IMR-90 (cell line): ENCODE measurements around the gene CCDC142. TPM values are rescaled to one million over a fixed set of nuclear protein-coding genes. Genes with fewer than 3 reads are reported as not detected.

Experiments used
- ATAC-seq: fragments of 200-7000 bp; cut with Tn5 transposase; 2 replicates; pipeline ENCODE4 v1.9.1; 2020; ENCODE audit warnings: low read depth, mild to moderate bottlenecking, moderate library complexity
- BruUV-seq: library from RNA; stranded (reverse); fragments of 400-500 nt; replicated peaks from 2 replicates; lab custom pipeline; 2021; lab: Mats Ljungman, UMichigan
- CTCF ChIA-PET: fragments of 300-600 bp; formaldehyde crosslinking; extraction: SDS; loops from one replicate; lab custom pipeline; 2021; ENCODE audit warnings: antibody characterized with exemption; lab: Yijun Ruan, JAX
- POLR2A ChIA-PET: fragments of 300-600 bp; sonication (Branson Sonifier 250); formaldehyde crosslinking; loops from one replicate; lab custom pipeline; 2022; ENCODE audit warnings: antibody characterized with exemption; ENCODE audit not compliant: unreplicated experiment; lab: Charles Lee
- DNase-seq: peaks from one replicate; pipeline ENCODE4 v3.0.0; 2013
- H2AFZ ChIP-seq: replicated peaks from 2 replicates; pipeline ENCODE3; 2013; ENCODE audit warnings: low read length, mild to moderate bottlenecking; ENCODE audit not compliant: poor library complexity
- H2AK5ac ChIP-seq: 2 replicates; pipeline ENCODE4 v1.6.1; 2013; ENCODE audit warnings: low read depth, low read length, inconsistent platforms
- H2AK9ac ChIP-seq: replicated peaks from 2 replicates; pipeline ENCODE3; 2013; ENCODE audit warnings: mild to moderate bottlenecking, low read depth, low read length, moderate library complexity; ENCODE audit not compliant: poor library complexity
- H2BK120ac ChIP-seq: 2 replicates; pipeline ENCODE4 v1.6.1; 2013; ENCODE audit warnings: low read depth, low read length, inconsistent platforms
- H2BK15ac ChIP-seq: 3 replicates; pipeline ENCODE4 v1.6.1; 2013; ENCODE audit warnings: low read depth, low read length, inconsistent platforms
- H2BK20ac ChIP-seq: 2 replicates; pipeline ENCODE4 v1.6.1; 2013; ENCODE audit warnings: low read depth, mild to moderate bottlenecking, inconsistent platforms, low read length, moderate library complexity
- H2BK5ac ChIP-seq: 2 replicates; pipeline ENCODE4 v1.6.1; 2013; ENCODE audit warnings: mild to moderate bottlenecking, low read depth, low read length, inconsistent platforms; ENCODE audit not compliant: poor library complexity, severe bottlenecking
- H3K14ac ChIP-seq: replicated peaks from 2 replicates; pipeline ENCODE4 v1.6.1; 2013; ENCODE audit warnings: low read depth, low read length, inconsistent platforms
- H3K18ac ChIP-seq: 2 replicates; pipeline ENCODE4 v1.6.1; 2013; ENCODE audit warnings: low read depth, low read length, control low read depth
- H3K23ac ChIP-seq: 2 replicates; pipeline ENCODE4 v1.6.1; 2013; ENCODE audit warnings: low read depth, low read length, inconsistent platforms
- H3K27ac ChIP-seq: 2 replicates; pipeline ENCODE4 v1.5.1; 2013; ENCODE audit warnings: mild to moderate bottlenecking, control low read depth, low read length; ENCODE audit not compliant: insufficient read depth
- H3K27me3 ChIP-seq: 2 replicates; pipeline ENCODE4 v1.6.1; 2013; ENCODE audit warnings: low read length; ENCODE audit not compliant: control insufficient read depth, insufficient read depth
- H3K36me3 ChIP-seq: 2 replicates; pipeline ENCODE4 v1.6.1; 2013; ENCODE audit warnings: low read length, mixed read lengths; ENCODE audit not compliant: control insufficient read depth, insufficient read depth
- H3K4ac ChIP-seq: 2 replicates; pipeline ENCODE4 v1.6.1; 2013; ENCODE audit warnings: low read depth, low read length, inconsistent platforms
- H3K4me1 ChIP-seq: 2 replicates; pipeline ENCODE4 v1.6.1; 2013; ENCODE audit warnings: low read length, mixed read lengths; ENCODE audit not compliant: control insufficient read depth, insufficient read depth
- H3K4me2 ChIP-seq: 2 replicates; pipeline ENCODE4 v1.6.1; 2013; ENCODE audit warnings: low read depth, mild to moderate bottlenecking, control low read depth, low read length, moderate library complexity
- H3K4me3 ChIP-seq: 2 replicates; pipeline ENCODE4 v1.5.1; 2013; ENCODE audit warnings: low read depth, mild to moderate bottlenecking, control low read depth, low read length, moderate library complexity; ENCODE audit not compliant: insufficient read depth
- H3K56ac ChIP-seq: 2 replicates; pipeline ENCODE4 v1.6.1; 2013; ENCODE audit warnings: low read length, inconsistent platforms; ENCODE audit not compliant: insufficient read depth; ENCODE audit errors: extremely low read depth
- H3K79me1 ChIP-seq, 2 experiments: 2 replicates each; pipeline ENCODE4 v1.6.1; 2013; ENCODE audit warnings: low read length in 2 of 2, inconsistent platforms in 1 of 2, low read depth in 1 of 2
- H3K9ac ChIP-seq: 2 replicates; pipeline ENCODE4 v1.6.1; 2013; ENCODE audit warnings: low read depth, low read length, control low read depth
- H3K9me1 ChIP-seq: 2 replicates; pipeline ENCODE4 v1.6.1; 2013; ENCODE audit warnings: low read length, inconsistent platforms; ENCODE audit not compliant: insufficient read depth
- H3K9me3 ChIP-seq: 2 replicates; pipeline ENCODE4 v1.6.1; 2013; ENCODE audit warnings: low read length; ENCODE audit not compliant: control insufficient read depth, insufficient read depth
- H4K20me1 ChIP-seq: 2 replicates; pipeline ENCODE4 v1.6.1; 2013; ENCODE audit warnings: low read length, inconsistent platforms; ENCODE audit not compliant: insufficient read depth
- H4K5ac ChIP-seq: 2 replicates; pipeline ENCODE4 v1.6.1; 2013; ENCODE audit warnings: mild to moderate bottlenecking, low read depth, low read length, control low read depth
- H4K8ac ChIP-seq, 2 experiments: 2 replicates each; pipeline ENCODE4 v1.6.1; 2013; ENCODE audit warnings: low read depth in 2 of 2, low read length in 2 of 2, control low read depth in 1 of 2, inconsistent platforms in 1 of 2
- H4K91ac ChIP-seq: 2 replicates; pipeline ENCODE4 v1.6.1; 2013; ENCODE audit warnings: low read depth, low read length, inconsistent platforms; ENCODE audit not compliant: insufficient read depth
- BHLHE40 ChIP-seq: fragments of 150-350 bp; IDR thresholded peaks from 2 replicates; pipeline ENCODE4 v1.6.1; 2016; ENCODE audit warnings: mild to moderate bottlenecking, low read depth, low read length
- CEBPB ChIP-seq: IDR thresholded peaks from 2 replicates; pipeline ENCODE4 v1.6.1; 2012; ENCODE audit warnings: low read depth, low read length, improper control_type of control experiment
- CHD1 ChIP-seq: IDR thresholded peaks from 2 replicates; pipeline ENCODE4 v1.6.1; 2012; ENCODE audit warnings: low read depth, low read length, improper control_type of control experiment
- FOS ChIP-seq: fragments of 150-350 bp; IDR thresholded peaks from 2 replicates; pipeline ENCODE4 v1.6.1; 2016; ENCODE audit warnings: low read depth, low read length
- MAFK ChIP-seq: IDR thresholded peaks from 2 replicates; pipeline ENCODE4 v1.6.1; 2012; ENCODE audit warnings: low read depth, low read length, improper control_type of control experiment
- MAZ ChIP-seq: IDR thresholded peaks from 2 replicates; pipeline ENCODE4 v1.6.1; 2012; ENCODE audit warnings: low read depth, mild to moderate bottlenecking, low read length, improper control_type of control experiment, moderate library complexity, borderline replicate concordance
- NFE2L2 ChIP-seq: fragments of 150-350 bp; IDR thresholded peaks from 2 replicates; pipeline ENCODE4 v1.6.1; 2016; ENCODE audit warnings: low read depth, mild to moderate bottlenecking, low read length
- POLR2A ChIP-seq: IDR thresholded peaks from 2 replicates; pipeline ENCODE4 v1.6.1; 2012; ENCODE audit warnings: mild to moderate bottlenecking, low read depth, low read length
- RAD21 ChIP-seq: IDR thresholded peaks from 2 replicates; pipeline ENCODE4 v1.6.1; 2012; ENCODE audit warnings: low read length, improper control_type of control experiment
- RCOR1 ChIP-seq: IDR thresholded peaks from 2 replicates; pipeline ENCODE4 v1.6.1; 2012; ENCODE audit warnings: mild to moderate bottlenecking, low read length, improper control_type of control experiment; ENCODE audit not compliant: insufficient replicate concordance
- RFX5 ChIP-seq: IDR thresholded peaks from 2 replicates; pipeline ENCODE4 v1.8.0; 2012; ENCODE audit warnings: low read depth, mild to moderate bottlenecking, low read length, moderate library complexity
- SMC3 ChIP-seq: fragments of 150-350 bp; IDR thresholded peaks from 2 replicates; pipeline ENCODE4 v1.6.1; 2016; ENCODE audit warnings: low read depth, mild to moderate bottlenecking, antibody characterized with exemption, low read length, moderate library complexity
- WGBS, 2 experiments: methylation state at CpG; one replicate each; pipeline versions ENCODE4 v1.1.5 to v1.1.7; 2013; ENCODE audit warnings: missing lambda C conversion rate in 2 of 2; ENCODE audit not compliant: insufficient read length in 1 of 2; ENCODE audit errors: extremely low coverage in 2 of 2; 5-methylcytosine and 5-hydroxymethylcytosine counted together
- dilution Hi-C: fragments of 300-500 bp; cut with HindIII; formaldehyde crosslinking; loops from one replicate; pipeline ENCODE4 v1.14.3; 2018; ENCODE audit warnings: low sequenced_read_pairs; ENCODE audit not compliant: unreplicated experiment
- in situ Hi-C: fragments of 300-500 bp; cut with MboI; formaldehyde crosslinking; loops from 3 replicates; pipeline ENCODE4 v1.14.3; 2019; ENCODE audit warnings: low sequenced_read_pairs, inconsistent platforms, mixed read lengths
- intact Hi-C: fragments of 100-400 bp; cut with micrococcal nuclease; formaldehyde crosslinking; loops from 2 replicates; pipeline ENCODE4 v1.10.0; 2022
- polyA plus RNA-seq, 3 experiments: library from polyadenylated mRNA; depleted of rRNA; stranded (reverse); fragments of >200 nt; gene quantifications; 2 replicates each; pipeline ENCODE4 v1.2.3, GENCODE V29; 2012; ENCODE audit warnings: low replicate concordance in 1 of 3
- total RNA-seq: library from RNA; depleted of rRNA; stranded (reverse); fragments of >200 nt; gene quantifications from 2 replicates; pipeline ENCODE4 v1.2.3, GENCODE V29; 2012
- TF ChIP-seq, protein P1 (sequence below): conservative IDR thresholded peaks from 2 replicates; pipeline ENCODE4 v1.5.1; 2012; ENCODE audit warnings: mild to moderate bottlenecking, low read depth, low read length, improper control_type of control experiment
- TF ChIP-seq, protein P2 (sequence below): fragments of 150-350 bp; IDR thresholded peaks from 2 replicates; pipeline ENCODE4 v1.6.1; 2017; ENCODE audit warnings: mild to moderate bottlenecking, antibody characterized with exemption, low read length, low read depth

The CCDC142 gene
- total and polyA plus RNA-seq, 2 of the 4 experiments (the other 2 are of a cell fraction) = 8.4 to 14.0 TPM

DNA sequence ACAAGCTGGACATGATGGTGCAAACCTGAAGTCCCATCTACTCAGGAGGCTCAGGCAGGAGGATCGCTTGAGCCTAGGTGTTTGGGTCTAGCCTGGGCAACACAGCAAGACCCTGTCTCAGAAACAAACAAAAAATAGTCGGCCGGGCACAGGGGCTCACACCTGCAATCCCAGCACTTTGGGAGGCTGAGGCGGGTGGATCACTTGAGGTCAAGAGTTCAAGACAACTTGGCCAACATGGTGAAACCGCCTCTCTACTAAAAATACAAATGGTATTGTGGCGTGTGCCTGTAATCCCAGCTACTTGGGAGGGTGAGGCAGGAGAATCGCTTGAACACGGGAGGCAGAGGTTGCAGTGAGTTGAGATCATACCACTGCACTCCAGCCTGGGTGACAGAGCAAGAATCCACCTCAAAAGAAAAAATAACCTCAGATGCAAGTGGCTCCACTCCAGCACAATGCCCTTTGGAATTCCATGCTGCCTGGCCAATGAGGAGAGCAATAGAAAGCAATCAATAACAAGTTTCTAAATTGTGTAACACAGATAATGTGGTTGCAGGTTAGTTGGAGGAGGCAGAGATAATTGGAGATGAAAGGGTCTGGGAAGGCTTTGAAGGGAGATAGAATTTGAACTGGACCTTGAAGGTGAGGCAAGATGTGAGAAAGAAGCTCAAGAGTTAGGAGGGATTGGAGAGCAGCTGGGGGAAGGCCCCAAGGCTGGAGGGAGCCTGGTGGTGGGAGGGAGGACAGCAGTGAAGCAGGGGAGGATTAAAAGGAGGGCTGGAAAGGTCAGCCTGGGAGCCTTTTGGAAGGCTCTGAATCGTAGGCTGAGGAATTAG lies 6.1 kb upstream of the CCDC142 start:
- intact Hi-C loops = no loop called here
- TF ChIP-seq POLR2A (no peak), RFX5 (no peak), NFE2L2 (no peak), FOS (no peak), CEBPB (no peak), RCOR1 (no peak), MAZ (no peak), SMC3 (no peak), CHD1 (no peak), BHLHE40 (no peak), MAFK (no peak), RAD21 (no peak)
- TF ChIP-seq, protein P1, sequence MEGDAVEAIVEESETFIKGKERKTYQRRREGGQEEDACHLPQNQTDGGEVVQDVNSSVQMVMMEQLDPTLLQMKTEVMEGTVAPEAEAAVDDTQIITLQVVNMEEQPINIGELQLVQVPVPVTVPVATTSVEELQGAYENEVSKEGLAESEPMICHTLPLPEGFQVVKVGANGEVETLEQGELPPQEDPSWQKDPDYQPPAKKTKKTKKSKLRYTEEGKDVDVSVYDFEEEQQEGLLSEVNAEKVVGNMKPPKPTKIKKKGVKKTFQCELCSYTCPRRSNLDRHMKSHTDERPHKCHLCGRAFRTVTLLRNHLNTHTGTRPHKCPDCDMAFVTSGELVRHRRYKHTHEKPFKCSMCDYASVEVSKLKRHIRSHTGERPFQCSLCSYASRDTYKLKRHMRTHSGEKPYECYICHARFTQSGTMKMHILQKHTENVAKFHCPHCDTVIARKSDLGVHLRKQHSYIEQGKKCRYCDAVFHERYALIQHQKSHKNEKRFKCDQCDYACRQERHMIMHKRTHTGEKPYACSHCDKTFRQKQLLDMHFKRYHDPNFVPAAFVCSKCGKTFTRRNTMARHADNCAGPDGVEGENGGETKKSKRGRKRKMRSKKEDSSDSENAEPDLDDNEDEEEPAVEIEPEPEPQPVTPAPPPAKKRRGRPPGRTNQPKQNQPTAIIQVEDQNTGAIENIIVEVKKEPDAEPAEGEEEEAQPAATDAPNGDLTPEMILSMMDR = no peak
- TF ChIP-seq, protein P2, sequence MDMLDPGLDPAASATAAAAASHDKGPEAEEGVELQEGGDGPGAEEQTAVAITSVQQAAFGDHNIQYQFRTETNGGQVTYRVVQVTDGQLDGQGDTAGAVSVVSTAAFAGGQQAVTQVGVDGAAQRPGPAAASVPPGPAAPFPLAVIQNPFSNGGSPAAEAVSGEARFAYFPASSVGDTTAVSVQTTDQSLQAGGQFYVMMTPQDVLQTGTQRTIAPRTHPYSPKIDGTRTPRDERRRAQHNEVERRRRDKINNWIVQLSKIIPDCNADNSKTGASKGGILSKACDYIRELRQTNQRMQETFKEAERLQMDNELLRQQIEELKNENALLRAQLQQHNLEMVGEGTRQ = no peak

More for the DNA sequence above, 6.1 kb upstream of the CCDC142 start:
- peaks cover 5% of the 10 kb centered on the region; the same call in 1 of the 2 replicates for H3K4me1 ChIP-seq
- in situ Hi-C loops (loop anchor here (25.0 kb wide), 1 partner anchor 373 kb away; no protein-coding TSS in a partner anchor), dilution Hi-C loops (no loop called here)
- DNase-seq (no peak), ATAC-seq (no peak)
- peak overlapping the region; percentile 61; the same call in 1 of the 2 replicates for H2AK5ac ChIP-seq
- H2BK5ac ChIP-seq = no peak overlapping the region
- H2AK9ac ChIP-seq = no peak overlapping the region
- H3K9ac ChIP-seq = no peak overlapping the region
- no peak overlapping the region for H3K4me3 ChIP-seq
- H2AFZ ChIP-seq = no peak overlapping the region
- H2BK20ac ChIP-seq = peak overlapping the region; percentile 24; the same call in 1 of the 2 replicates
- H3K14ac ChIP-seq = no peak overlapping the region
- no peaks in the 10 kb centered on the region for H3K9me3 ChIP-seq
- 0 out of 2 replicates have a peak overlapping the region, but pooled peaks have one; percentile 25 for H3K4ac ChIP-seq
- H4K91ac ChIP-seq = 0 out of 2 replicates have a peak overlapping the region, but pooled peaks have one; percentile 26
- no peak overlapping the region for H3K56ac ChIP-seq
- H4K5ac ChIP-seq = no peak overlapping the region
- no TSS peak for BruUV-seq
- peak overlapping the region; percentile 3; the same call in 1 of the 2 replicates for H2BK120ac ChIP-seq
- peaks cover 9% of the 10 kb centered on the region; the same call in 1 of the 2 replicates for H3K9me1 ChIP-seq
- ChIA-PET POLR2A (no interaction called here), CTCF (interaction anchor here (0.5 kb wide), 1 partner anchor 12 kb away, joined by 3 read pairs; no protein-coding TSS in a partner anchor)
- H2BK15ac ChIP-seq = peak overlapping the region; percentile 61; the same call in 1 of the 3 replicates
- peaks cover 15 to 43% of the 10 kb centered on the region in 2 experiments for H3K79me1 ChIP-seq
- H3K23ac ChIP-seq = no peak overlapping the region
- no peak overlapping the region for H3K18ac ChIP-seq
- H3K4me2 ChIP-seq = peak overlapping the region; percentile 55; the same call in 1 of the 2 replicates
- 93% methylated on average over 3 of the region's 9 CpGs; no CpG with 5 or more reads in 1 of the 2 experiments for WGBS, 2 experiments
- H4K8ac ChIP-seq = peak overlapping the region in 1 of 2 experiments; percentile 70; a peak in 2 of 4 replicates
- H3K27ac ChIP-seq = peak overlapping the region; percentile 38; the same call in 1 of the 2 replicates
- no peaks in the 10 kb centered on the region; the same call in 1 of the 2 replicates for H4K20me1 ChIP-seq
- no peaks in the 10 kb centered on the region for H3K27me3 ChIP-seq
- H3K36me3 ChIP-seq = peaks cover 43% of the 10 kb centered on the region
